ENCODE measurements around the gene ZSCAN12. TPM values are rescaled to one million over a fixed set of nuclear protein-coding genes. Genes with fewer than 3 reads are reported as not detected.
A peak's percentile ranks its signal among the peaks of the same experiment; 100 is the strongest.

ZSCAN12 gene
- total RNA-seq, 1 donor from 2014 or later = 12.4 TPM

DNA sequence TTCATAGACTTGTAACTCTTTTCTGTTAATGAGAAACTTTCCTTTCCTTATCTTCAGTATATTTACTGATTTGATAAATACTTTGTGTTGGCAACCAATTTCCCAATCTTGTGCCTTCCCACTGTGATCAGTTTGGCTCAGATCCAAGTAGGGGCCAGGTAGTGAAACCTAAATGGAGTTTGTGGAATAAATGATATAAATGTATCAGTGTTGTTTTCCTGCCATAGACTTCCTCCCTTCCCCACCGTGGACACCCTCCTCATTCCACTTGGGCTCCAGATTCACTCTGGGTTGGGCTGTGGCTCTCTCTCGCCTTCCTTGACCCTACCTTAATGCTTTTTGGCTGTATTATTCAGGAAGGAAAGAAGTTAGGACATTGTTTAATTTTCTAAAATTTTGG lies 48.5 kb downstream of the ZSCAN12 start:
- Mint-ChIP-seq H3K27ac (peak overlapping the region; percentile 95), H3K4me3 (peak overlapping the region; percentile 98), H3K4me1 (ENCODE audit: unreplicated experiment) (peaks cover 38% of the 10 kb centered on the region), H3K27me3 (peaks cover 23% of the 10 kb centered on the region), H3K9me3 (no peaks in the 10 kb centered on the region), H3K36me3 (peaks cover 8% of the 10 kb centered on the region)
- TF ChIP-seq, protein P1, sequence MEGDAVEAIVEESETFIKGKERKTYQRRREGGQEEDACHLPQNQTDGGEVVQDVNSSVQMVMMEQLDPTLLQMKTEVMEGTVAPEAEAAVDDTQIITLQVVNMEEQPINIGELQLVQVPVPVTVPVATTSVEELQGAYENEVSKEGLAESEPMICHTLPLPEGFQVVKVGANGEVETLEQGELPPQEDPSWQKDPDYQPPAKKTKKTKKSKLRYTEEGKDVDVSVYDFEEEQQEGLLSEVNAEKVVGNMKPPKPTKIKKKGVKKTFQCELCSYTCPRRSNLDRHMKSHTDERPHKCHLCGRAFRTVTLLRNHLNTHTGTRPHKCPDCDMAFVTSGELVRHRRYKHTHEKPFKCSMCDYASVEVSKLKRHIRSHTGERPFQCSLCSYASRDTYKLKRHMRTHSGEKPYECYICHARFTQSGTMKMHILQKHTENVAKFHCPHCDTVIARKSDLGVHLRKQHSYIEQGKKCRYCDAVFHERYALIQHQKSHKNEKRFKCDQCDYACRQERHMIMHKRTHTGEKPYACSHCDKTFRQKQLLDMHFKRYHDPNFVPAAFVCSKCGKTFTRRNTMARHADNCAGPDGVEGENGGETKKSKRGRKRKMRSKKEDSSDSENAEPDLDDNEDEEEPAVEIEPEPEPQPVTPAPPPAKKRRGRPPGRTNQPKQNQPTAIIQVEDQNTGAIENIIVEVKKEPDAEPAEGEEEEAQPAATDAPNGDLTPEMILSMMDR (conservative IDR thresholded peaks at IDR 0.05) = no peak
- DNase-seq (ENCODE audit: extremely low spot score, unreplicated experiment) = no peak

DNA sequence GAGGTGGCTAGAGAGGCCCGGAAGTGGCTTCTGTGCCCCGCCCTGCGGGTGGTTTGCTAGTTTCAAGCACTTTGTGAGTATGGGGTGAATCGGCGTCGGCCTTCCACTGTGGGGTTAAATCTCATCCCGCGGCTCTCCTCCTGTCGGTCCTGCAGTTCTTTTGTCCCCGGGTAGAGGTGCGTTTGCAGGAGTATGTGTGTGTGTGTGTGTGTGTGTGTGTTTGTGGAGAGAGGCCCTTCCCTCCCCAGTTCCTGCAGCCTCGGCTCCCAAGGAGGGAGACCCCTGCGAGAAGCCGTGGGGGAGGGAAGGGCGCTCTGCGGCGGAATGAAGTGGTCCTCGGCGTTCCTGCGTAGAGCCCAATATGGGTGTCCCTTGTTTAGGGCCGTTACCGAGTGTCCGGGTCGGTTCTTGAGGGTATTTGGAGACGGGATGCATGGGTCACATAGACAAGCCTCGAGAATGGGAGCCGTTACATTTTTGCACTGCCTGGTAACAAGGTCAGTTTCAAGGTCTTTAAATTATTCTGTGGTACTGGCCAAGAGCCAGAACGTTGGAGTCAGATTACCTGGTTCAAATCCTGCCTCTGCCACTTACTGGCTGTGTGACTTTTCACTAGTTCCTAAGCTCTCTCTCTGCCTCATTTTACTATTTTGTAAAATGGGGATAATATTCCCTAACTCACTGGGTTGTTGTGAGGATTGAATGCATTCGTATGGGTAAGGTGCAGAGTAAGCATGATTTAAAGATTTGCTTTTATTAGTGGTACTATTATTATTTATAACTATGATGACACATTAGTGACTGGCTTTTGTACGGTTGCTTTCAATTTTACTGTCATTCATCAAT lies 49.4 kb downstream of the ZSCAN12 start, which contains the start of gene ZKSCAN3:
Gene ZKSCAN3 (plus strand): TSS at position 56 of the 846 bp plus-strand sequence. CDS start 9,640 bp downstream, outside the sequence.
- H3K4me3 Mint-ChIP-seq = peak within 1 kb of the TSS; percentile 98
- no peaks in the 10 kb centered on the region for H3K9me3 Mint-ChIP-seq
- TF ChIP-seq, protein P1 (conservative IDR thresholded peaks at IDR 0.05) = no peak
- peaks cover 29% of the 10 kb centered on the region for H3K4me1 Mint-ChIP-seq (ENCODE audit: unreplicated experiment)
- DNase-seq (ENCODE audit: extremely low spot score, unreplicated experiment) = peak; percentile 81
- peak within 1 kb of the TSS; percentile 95 for H3K27ac Mint-ChIP-seq
- H3K36me3 Mint-ChIP-seq = peaks cover 8% of the 10 kb centered on the region
- peaks cover 32% of the 10 kb centered on the region for H3K27me3 Mint-ChIP-seq

DNA sequence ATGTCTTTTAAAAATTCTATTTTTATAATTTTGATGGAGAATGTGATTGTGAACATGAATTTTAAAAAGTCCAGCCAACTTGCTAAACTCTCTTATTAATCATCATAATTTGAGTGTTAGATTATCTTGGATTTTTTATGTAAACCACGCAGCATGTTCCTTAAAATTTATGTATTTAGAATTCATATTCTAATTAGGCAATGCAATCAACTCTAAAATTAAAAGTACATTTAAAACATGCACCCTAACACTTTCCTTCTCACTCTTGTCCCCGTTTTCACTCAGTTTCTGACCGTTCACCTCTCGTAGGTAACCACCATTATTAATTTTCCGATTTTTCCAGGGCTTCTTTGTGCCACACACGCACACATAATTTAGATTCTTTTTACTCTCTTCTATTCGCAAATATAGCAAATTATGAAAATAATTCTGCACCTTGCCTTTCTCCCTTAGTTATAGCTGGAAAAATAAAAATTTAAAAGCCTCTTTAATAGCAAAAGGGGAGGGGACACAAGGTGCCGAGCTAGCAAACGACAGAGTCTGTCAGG lies 50.1 kb downstream of the ZSCAN12 start:
- TF ChIP-seq, protein P1 (conservative IDR thresholded peaks at IDR 0.05) = no peak
- H3K27me3 Mint-ChIP-seq = peaks cover 36% of the 10 kb centered on the region
- peaks cover 29% of the 10 kb centered on the region for H3K4me1 Mint-ChIP-seq (ENCODE audit: unreplicated experiment)
- H3K9me3 Mint-ChIP-seq = no peaks in the 10 kb centered on the region
- H3K27ac Mint-ChIP-seq = peak overlapping the region; percentile 95
- H3K4me3 Mint-ChIP-seq = peak overlapping the region; percentile 98
- no peak for DNase-seq (ENCODE audit: extremely low spot score, unreplicated experiment)
- peaks cover 8% of the 10 kb centered on the region for H3K36me3 Mint-ChIP-seq

DNA sequence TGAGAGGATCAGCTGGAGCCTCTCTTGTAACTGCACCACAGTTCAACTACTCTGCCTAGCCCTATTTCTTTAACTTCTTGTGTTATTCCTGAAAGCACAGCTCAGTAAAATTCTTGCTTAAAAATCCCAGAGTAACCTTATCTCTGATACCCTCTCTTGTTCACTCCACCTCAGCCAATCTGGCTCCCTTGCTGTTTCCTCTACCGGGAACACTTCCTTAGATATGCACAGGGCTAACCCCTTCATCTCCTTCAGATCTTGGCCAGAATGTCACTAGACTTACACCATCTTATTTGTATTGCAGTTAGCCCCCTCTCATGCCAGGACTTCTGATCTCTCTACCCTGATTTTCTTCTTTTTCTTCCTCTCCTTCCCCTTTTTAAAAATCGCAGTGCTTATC lies 52.4 kb downstream of the ZSCAN12 start:
- TF ChIP-seq, protein P1 (conservative IDR thresholded peaks at IDR 0.05) = no peak
- Mint-ChIP-seq H3K36me3 (peaks cover 2% of the 10 kb centered on the region), H3K27me3 (peaks cover 42% of the 10 kb centered on the region), H3K27ac (no peak overlapping the region), H3K4me1 (ENCODE audit: unreplicated experiment) (peaks cover 24% of the 10 kb centered on the region), H3K4me3 (no peak overlapping the region), H3K9me3 (no peaks in the 10 kb centered on the region)
- DNase-seq (ENCODE audit: extremely low spot score, unreplicated experiment) = no peak

DNA sequence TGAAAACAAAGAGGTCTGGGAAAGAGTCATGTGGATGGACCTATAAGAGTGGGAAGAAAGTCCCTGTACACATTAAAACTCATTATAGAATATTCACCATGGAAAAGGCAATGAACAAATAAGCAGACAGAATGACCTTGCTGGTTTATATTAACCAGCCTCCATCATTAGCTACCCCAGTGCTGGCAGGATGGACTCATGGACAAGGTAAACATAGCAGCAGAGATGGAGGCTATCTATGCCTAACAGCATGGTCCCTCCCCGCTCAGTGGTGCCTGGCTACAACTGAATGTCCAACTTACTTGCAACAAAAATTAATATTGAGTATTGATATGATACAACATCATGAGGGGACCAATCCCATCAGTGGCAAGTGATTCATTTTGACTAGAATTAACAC lies 54.3 kb downstream of the ZSCAN12 start:
- Mint-ChIP-seq H3K4me3 (no peak overlapping the region), H3K9me3 (no peaks in the 10 kb centered on the region), H3K27ac (no peak overlapping the region), H3K36me3 (no peaks in the 10 kb centered on the region), H3K4me1 (ENCODE audit: unreplicated experiment) (peaks cover 8% of the 10 kb centered on the region), H3K27me3 (peaks cover 42% of the 10 kb centered on the region)
- no peak for DNase-seq (ENCODE audit: extremely low spot score, unreplicated experiment)
- TF ChIP-seq, protein P1 (conservative IDR thresholded peaks at IDR 0.05) = no peak

All from type B pancreatic cell (in vitro differentiated cells).